ENCODE data around the gene PRDM1.
A peak's percentile ranks its signal among the peaks of the same experiment; 100 is the strongest.

Gene PRDM1

GRCh38 chr6:106079961-106080762 is 6.0 kb upstream of the PRDM1 start:
- TF ChIP-seq CTCF (IDR thresholded peaks at IDR 0.05; ENCODE audit: low read depth, low read length, missing control alignments) = no peak
- Histone ChIP-seq H3K36me3 (replicated peaks) (no peaks in the 10 kb centered on the region), H3K27ac (no peak overlapping the region), H3K27me3 (replicated peaks) (no peaks in the 10 kb centered on the region), H3K4me3 (ENCODE audit: low read depth, low read length) (no peak overlapping the region)
- DNase-seq = no peak
- in situ Hi-C loops (cut with HindIII; ENCODE audit: low pct_ligation_motif_present, low sequenced_read_pairs) = no loop called here

- TF ChIP-seq CTCF (IDR thresholded peaks at IDR 0.05; ENCODE audit: low read depth, low read length, missing control alignments) = no peak
Observed at GRCh38 chr6:106080763-106081095, 5.4 kb upstream of the PRDM1 start.

GRCh38 chr6:106081715-106082114 is 4.4 kb upstream of the PRDM1 start:
- no peak for TF ChIP-seq CTCF (IDR thresholded peaks at IDR 0.05; ENCODE audit: low read depth, low read length, missing control alignments)
- Histone ChIP-seq H3K27me3 (replicated peaks) (no peaks in the 10 kb centered on the region), H3K4me3 (ENCODE audit: low read depth, low read length) (no peak overlapping the region), H3K36me3 (replicated peaks) (no peaks in the 10 kb centered on the region), H3K27ac (no peak overlapping the region)
- no peak for DNase-seq
- in situ Hi-C loops (cut with HindIII; ENCODE audit: low pct_ligation_motif_present, low sequenced_read_pairs) = no loop called here

More at GRCh38 chr6:106080763-106081095, 5.4 kb upstream of the PRDM1 start:
- H3K36me3 ChIP-seq (replicated peaks) = no peaks in the 10 kb centered on the region
- no peak overlapping the region for H3K27ac ChIP-seq
- no peak for DNase-seq
- in situ Hi-C loops (cut with HindIII; ENCODE audit: low pct_ligation_motif_present, low sequenced_read_pairs) = no loop called here
- H3K27me3 ChIP-seq (replicated peaks) = no peaks in the 10 kb centered on the region
- H3K4me3 ChIP-seq (ENCODE audit: low read depth, low read length) = no peak overlapping the region

GRCh38 chr6:106082735-106083398 is 3.3 kb upstream of the PRDM1 start:
- H3K27me3 ChIP-seq (replicated peaks) = no peaks in the 10 kb centered on the region
- H3K4me3 ChIP-seq (ENCODE audit: low read depth, low read length) = no peak overlapping the region
- in situ Hi-C loops (cut with HindIII; ENCODE audit: low pct_ligation_motif_present, low sequenced_read_pairs) = no loop called here
- H3K36me3 ChIP-seq (replicated peaks) = no peaks in the 10 kb centered on the region
- no peak for TF ChIP-seq CTCF (IDR thresholded peaks at IDR 0.05; ENCODE audit: low read depth, low read length, missing control alignments)
- H3K27ac ChIP-seq = no peak overlapping the region
- DNase-seq = peak; percentile 47

- Histone ChIP-seq H3K27me3 (replicated peaks) (no peaks in the 10 kb centered on the region), H3K4me3 (ENCODE audit: low read depth, low read length) (no peak overlapping the region), H3K27ac (no peak overlapping the region), H3K36me3 (replicated peaks) (no peaks in the 10 kb centered on the region)
- no peak for DNase-seq
- in situ Hi-C loops (cut with HindIII; ENCODE audit: low pct_ligation_motif_present, low sequenced_read_pairs) = no loop called here
- no peak for TF ChIP-seq CTCF (IDR thresholded peaks at IDR 0.05; ENCODE audit: low read depth, low read length, missing control alignments)
Observed at GRCh38 chr6:106083618-106084017, 2.5 kb upstream of the PRDM1 start.
